H1 (cell line): ENCODE measurements around the gene MPP2. TPM values are rescaled to one million over a fixed set of nuclear protein-coding genes. Genes with fewer than 3 reads are reported as not detected.

Experiments
- CTCF ChIA-PET: fragments of 300-600 bp; sonication (Branson Sonifier 250); formaldehyde crosslinking; loops from one replicate; lab custom pipeline; 2021; ENCODE audit not compliant: partially characterized antibody; lab: Charles Lee
- POLR2A ChIA-PET: fragments of 300-600 bp; sonication (Branson Sonifier 250); formaldehyde crosslinking; loops from one replicate; lab custom pipeline; 2021; ENCODE audit warnings: inconsistent platforms; ENCODE audit not compliant: partially characterized antibody; lab: Charles Lee
- DNase-seq, 2 experiments: peaks; one replicate each; pipeline versions ENCODE4 v3.0.0 to v3.0.0-alpha.2; 2010 to 2022; ENCODE audit warnings: low spot score in 2 of 2, low read depth in 1 of 2, mixed read lengths in 1 of 2
- FAIRE-seq: peaks from 2 replicates; lab custom pipeline; 2011; peaks lifted over from hg19 to GRCh38; lab: Jason Lieb, UNC
- H2AFZ ChIP-seq: 2 replicates; pipeline ENCODE4 v1.8.1; 2012; ENCODE audit warnings: low read length, inconsistent platforms
- H2AK5ac ChIP-seq: 2 replicates; pipeline ENCODE4 v1.6.1; 2013; ENCODE audit warnings: low read depth, low read length
- H2BK120ac ChIP-seq: replicated peaks from 2 replicates; pipeline ENCODE3; 2013; ENCODE audit warnings: low read depth, low read length, inconsistent platforms
- H2BK12ac ChIP-seq: 2 replicates; pipeline ENCODE4 v1.6.1; 2013; ENCODE audit warnings: low read depth, low read length
- H2BK15ac ChIP-seq: 2 replicates; pipeline ENCODE4 v1.6.1; 2013; ENCODE audit warnings: low read length
- H2BK20ac ChIP-seq: 2 replicates; pipeline ENCODE4 v1.6.1; 2013; ENCODE audit warnings: low read length
- H2BK5ac ChIP-seq: 2 replicates; pipeline ENCODE4 v1.6.1; 2013; ENCODE audit warnings: low read depth, low read length
- H3K14ac ChIP-seq: 2 replicates; pipeline ENCODE4 v1.6.1; 2013; ENCODE audit warnings: inconsistent platforms; ENCODE audit not compliant: insufficient read length
- H3K18ac ChIP-seq: 2 replicates; pipeline ENCODE4 v1.6.1; 2013; ENCODE audit warnings: low read length; ENCODE audit errors: extremely low read depth
- H3K23ac ChIP-seq: 2 replicates; pipeline ENCODE4 v1.6.1; 2013; ENCODE audit warnings: inconsistent platforms; ENCODE audit not compliant: insufficient read length
- H3K23me2 ChIP-seq: 2 replicates; pipeline ENCODE4 v1.6.1; 2013; ENCODE audit warnings: low read depth, low read length
- H3K27ac ChIP-seq: 2 replicates; pipeline ENCODE4 v1.6.1; 2011; ENCODE audit warnings: low read depth, low read length, inconsistent platforms
- H3K27me3 ChIP-seq, 4 experiments: replicated peaks in 1 of 4; 1 replicate in 1 of 4; 2 replicates in 3 of 4; pipeline versions ENCODE4 v1.6.1 to v1.8.1; 2011 to 2013; ENCODE audit warnings: low read length in 3 of 4, mild to moderate bottlenecking in 3 of 4, inconsistent platforms in 2 of 4, mixed read lengths in 2 of 4, moderate library complexity in 1 of 4; ENCODE audit not compliant: control insufficient read depth in 3 of 4, insufficient read depth in 3 of 4; ENCODE audit errors: extremely low read depth in 1 of 4
- H3K36me3 ChIP-seq, 4 experiments: 2 replicates each; pipeline versions ENCODE4 v1.6.1 to v1.8.1; 2011 to 2013; ENCODE audit warnings: mild to moderate bottlenecking in 4 of 4, low read length in 3 of 4, moderate library complexity in 2 of 4, control low read depth in 1 of 4, inconsistent platforms in 1 of 4; ENCODE audit not compliant: insufficient read depth in 4 of 4, control insufficient read depth in 2 of 4
- H3K4ac ChIP-seq: replicated peaks from 2 replicates; pipeline ENCODE3; 2013; ENCODE audit warnings: low read length, low read depth, mixed read lengths, inconsistent platforms; ENCODE audit not compliant: insufficient read length
- H3K4me1 ChIP-seq, 4 experiments: replicated peaks in 1 of 4; 1 replicate in 1 of 4; 2 replicates in 3 of 4; pipeline versions ENCODE4 v1.6.1 to v1.8.1; 2011 to 2013; ENCODE audit warnings: low read length in 3 of 4, inconsistent platforms in 2 of 4, mixed read lengths in 1 of 4; ENCODE audit not compliant: insufficient read depth in 4 of 4, control insufficient read depth in 3 of 4
- H3K4me2 ChIP-seq, 2 experiments: 2 replicates each; pipeline versions ENCODE4 v1.6.1 to v1.8.1; 2011 to 2013; ENCODE audit warnings: low read depth in 2 of 2, low read length in 2 of 2, control low read depth in 1 of 2, inconsistent platforms in 1 of 2, mild to moderate bottlenecking in 1 of 2; ENCODE audit not compliant: insufficient read depth in 1 of 2
- H3K4me3 ChIP-seq, 4 experiments: fragments of 200-600, 300-600 bp in 1 of 4; sonication (generic), shearing (Covaris generic), sonication (Bioruptor Twin) in 1 of 4; 2 replicates each; pipeline versions ENCODE4 v1.5.1 to v1.8.1; 2011 to 2016; ENCODE audit warnings: low read length in 4 of 4, low read depth in 3 of 4, control low read depth in 2 of 4, inconsistent platforms in 2 of 4, mild to moderate bottlenecking in 2 of 4, mixed read lengths in 1 of 4, moderate library complexity in 1 of 4; ENCODE audit not compliant: insufficient read depth in 2 of 4; ENCODE audit errors: extremely low read depth in 1 of 4
- H3K56ac ChIP-seq: replicated peaks from 2 replicates; pipeline ENCODE3; 2013; ENCODE audit warnings: low read depth, mild to moderate bottlenecking, mixed read lengths, low read length, inconsistent platforms; ENCODE audit not compliant: insufficient read length
- H3K79me1 ChIP-seq: 2 replicates; pipeline ENCODE4 v1.6.1; 2013; ENCODE audit warnings: low read depth, low read length, control low read depth
- H3K79me2 ChIP-seq, 2 experiments: 2 replicates each; pipeline versions ENCODE4 v1.6.1 to v1.8.1; 2012 to 2013; ENCODE audit warnings: low read length in 2 of 2, mild to moderate bottlenecking in 2 of 2, inconsistent platforms in 1 of 2; ENCODE audit not compliant: insufficient read depth in 2 of 2, control insufficient read depth in 1 of 2
- H3K9ac ChIP-seq, 4 experiments: replicated peaks in 1 of 4; 1 replicate in 1 of 4; 2 replicates in 3 of 4; pipeline versions ENCODE4 v1.6.1 to v1.8.1; 2011 to 2013; ENCODE audit warnings: low read depth in 3 of 4, low read length in 3 of 4, control low read depth in 2 of 4, mild to moderate bottlenecking in 2 of 4, moderate library complexity in 2 of 4, inconsistent platforms in 1 of 4; ENCODE audit errors: extremely low read depth in 1 of 4
- H3K9me3 ChIP-seq, 2 experiments: 2 replicates each; pipeline versions ENCODE4 v1.6.1 to v1.8.1; 2012 to 2013; ENCODE audit warnings: mild to moderate bottlenecking in 2 of 2, moderate library complexity in 2 of 2, control low read depth in 1 of 2, inconsistent platforms in 1 of 2, low read depth in 1 of 2, low read length in 1 of 2, mixed read lengths in 1 of 2; ENCODE audit not compliant: insufficient read depth in 2 of 2
- H4K20me1 ChIP-seq, 2 experiments: replicated peaks in 1 of 2; 2 replicates each; pipeline versions ENCODE3 to v1.8.1; 2011 to 2013; ENCODE audit warnings: inconsistent platforms in 2 of 2, low read length in 2 of 2, mild to moderate bottlenecking in 1 of 2; ENCODE audit not compliant: insufficient read depth in 2 of 2, control insufficient read depth in 1 of 2
- H4K5ac ChIP-seq: 2 replicates; pipeline ENCODE4 v1.6.1; 2013; ENCODE audit warnings: low read length, low read depth, mixed read lengths, inconsistent platforms; ENCODE audit not compliant: insufficient read length
- H4K8ac ChIP-seq: 2 replicates; pipeline ENCODE4 v1.8.0; 2013; ENCODE audit warnings: mild to moderate bottlenecking, moderate library complexity, low read length, inconsistent platforms; ENCODE audit not compliant: insufficient read depth; ENCODE audit errors: extremely low read depth
- H4K91ac ChIP-seq: replicated peaks from 2 replicates; pipeline ENCODE3; 2013; ENCODE audit warnings: low read length, mixed read lengths, inconsistent platforms; ENCODE audit not compliant: insufficient read length
- BCL11A ChIP-seq, 2 experiments: IDR thresholded peaks; one replicate each; pipeline ENCODE4 v1.6.1; 2011; ENCODE audit warnings: low read depth in 2 of 2, low read length in 2 of 2, mild to moderate bottlenecking in 2 of 2
- FOSL1 ChIP-seq: IDR thresholded peaks from 2 replicates; pipeline ENCODE4 v1.6.1; 2011; ENCODE audit warnings: mild to moderate bottlenecking, low read depth, low read length, moderate library complexity; ENCODE audit not compliant: insufficient read depth
- JUND ChIP-seq: IDR thresholded peaks from 2 replicates; pipeline ENCODE4 v1.6.1; 2011; ENCODE audit warnings: mild to moderate bottlenecking, improper control_type of control experiment, low read length
- KDM5A ChIP-seq: fragments of 200-600 bp; IDR thresholded peaks from 2 replicates; pipeline ENCODE4 v1.7.1; 2012; ENCODE audit warnings: mild to moderate bottlenecking, low read length, inconsistent platforms, mixed read lengths
- PHF8 ChIP-seq: fragments of 200-600 bp; sonication (generic); conservative IDR thresholded peaks from 2 replicates; pipeline ENCODE4 v1.7.1; 2012; ENCODE audit warnings: low read depth, mild to moderate bottlenecking, inconsistent platforms, low read length, moderate library complexity
- RBBP5 ChIP-seq: IDR thresholded peaks from 2 replicates; pipeline ENCODE4 v1.7.1; 2012; ENCODE audit warnings: low read depth, mild to moderate bottlenecking, inconsistent platforms, low read length, moderate library complexity, borderline replicate concordance
- ZNF274 ChIP-seq: IDR thresholded peaks from 2 replicates; pipeline ENCODE4 v1.7.0; 2012; ENCODE audit warnings: low read length, borderline replicate concordance; ENCODE audit errors: extremely low read depth
- WGBS, 2 experiments: shearing (Covaris generic) in 1 of 2; methylation state at CpG; one replicate each; pipeline versions ENCODE4 v1.1.6 to v1.1.7; 2013 to 2015; ENCODE audit warnings: low lambda C conversion rate in 2 of 2, mixed read lengths in 2 of 2, inconsistent platforms in 1 of 2, low coverage in 1 of 2, missing lambda C conversion rate in 1 of 2; ENCODE audit not compliant: insufficient replicate concordance in 2 of 2, insufficient coverage in 1 of 2, insufficient read length in 1 of 2; ENCODE audit errors: extremely low coverage in 1 of 2, missing lambda C conversion rate in 1 of 2; 5-methylcytosine and 5-hydroxymethylcytosine counted together
- polyA plus RNA-seq, 7 experiments: library from polyadenylated mRNA; depleted of rRNA in 3 of 7; stranded (reverse) in 5 of 7; unstranded in 2 of 7; fragments of >200 nt in 5 of 7; fragments of 200-250 nt in 2 of 7; gene quantifications; 1 replicate in 5 of 7; 2 replicates in 1 of 7; 4 replicates in 1 of 7; pipeline versions ENCODE4 v1.2.1 to v1.2.3, GENCODE V29; 2011 to 2013; ENCODE audit warnings: missing spikeins in 2 of 7, mixed read lengths in 2 of 7
- total RNA-seq: library from RNA; stranded (reverse); fragmentation: NEBNext Ultra II Directional; extraction: Animal tissue kit (Norgen Biotek cat#: 25700); gene quantifications from 2 replicates; pipeline ENCODE4 v1.2.1, GENCODE V29; 2021
- TF ChIP-seq, protein P1 (sequence below): IDR thresholded peaks from 2 replicates; pipeline ENCODE4 v1.6.1; 2011; ENCODE audit warnings: low read length, improper control_type of control experiment

Gene MPP2
- total and polyA plus RNA-seq, 2 of the 8 experiments (the other 6 are each of a cell fraction or from before 2014, with no cell fraction given) = 30.9 to 34.1 TPM

DNA sequence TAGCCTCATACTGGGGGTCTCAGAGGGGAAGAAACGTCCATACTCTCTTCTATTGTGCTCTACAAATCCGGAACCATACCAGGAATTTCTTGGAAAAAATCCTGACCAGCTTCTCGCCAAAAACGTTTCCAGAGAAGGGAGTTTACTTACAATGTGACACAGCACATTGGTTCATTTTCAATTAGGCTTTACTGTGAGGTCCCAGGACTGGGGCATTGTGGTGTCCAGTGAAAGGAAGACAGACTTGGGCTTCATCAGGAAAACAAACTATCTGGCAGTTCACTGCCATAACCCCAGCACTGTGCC is 14.7 kb downstream of the MPP2 start:
- FAIRE-seq = no peak
- Histone ChIP-seq H2AFZ (no peak overlapping the region), H2BK12ac (peak overlapping the region; percentile 72; the same call in 1 of the 2 replicates), H3K27ac (no peak overlapping the region), H2AK5ac (no peak overlapping the region), H3K56ac (no peak overlapping the region), H3K79me2 (0 out of 4 replicates have a peak, but pooled peaks cover 0 to 2% of the 10 kb centered on the region in 2 experiments), H3K4me1 (peaks cover 9 to 17% (median 14%) of the 10 kb centered on the region in 4 experiments), H3K18ac (no peak overlapping the region), H3K4ac (no peak overlapping the region), H2BK15ac (no peak overlapping the region), H3K23ac (no peak overlapping the region), H4K91ac (peak overlapping the region; percentile 15), H3K4me2 (peak overlapping the region; percentile 45 to 49), H4K20me1 (peaks cover 0 to 5% of the 10 kb centered on the region in 2 experiments), H4K5ac (no peak overlapping the region), H2BK20ac (no peak overlapping the region), H3K23me2 (no peaks in the 10 kb centered on the region), H4K8ac (no peak overlapping the region), H2BK5ac (peak overlapping the region; percentile 53; the same call in 1 of the 2 replicates), H3K9ac (no peak overlapping the region), H3K79me1 (0 out of 2 replicates have a peak, but pooled peaks cover 3% of the 10 kb centered on the region), H2BK120ac (no peak overlapping the region), H3K9me3 (no peaks in the 10 kb centered on the region), H3K27me3 (no peaks in the 10 kb centered on the region), H3K4me3 (peak overlapping the region in 1 of 4 experiments; percentile 8; a peak in 1 of 8 replicates), H3K36me3 (no peaks in the 10 kb centered on the region; a peak in 1 of 8 replicates), H3K14ac (no peak overlapping the region)
- WGBS, 2 experiments = 22% methylated on average over 4 of the region's 4 CpGs; no CpG with 5 or more reads in 1 of the 2 experiments
- ChIA-PET POLR2A (interaction anchor here (0.7 kb wide), 1 partner anchor 110 kb away, joined by 3 read pairs; no protein-coding TSS in a partner anchor), CTCF (interaction anchor here (0.7 to 25.8 kb wide), 9 partner anchors 14 to 105 kb away, joined by 3 to 403 read pairs (median 5); no protein-coding TSS in a partner anchor)
- TF ChIP-seq KDM5A (no peak), RBBP5 (no peak), PHF8 (no peak), JUND (no peak), BCL11A (IDR thresholded peaks at IDR 0.05; ENCODE audit: low read depth in 2 of 2, low read length in 2 of 2) (no peak), FOSL1 (no peak), ZNF274 (no peak)
- TF ChIP-seq, protein P1, sequence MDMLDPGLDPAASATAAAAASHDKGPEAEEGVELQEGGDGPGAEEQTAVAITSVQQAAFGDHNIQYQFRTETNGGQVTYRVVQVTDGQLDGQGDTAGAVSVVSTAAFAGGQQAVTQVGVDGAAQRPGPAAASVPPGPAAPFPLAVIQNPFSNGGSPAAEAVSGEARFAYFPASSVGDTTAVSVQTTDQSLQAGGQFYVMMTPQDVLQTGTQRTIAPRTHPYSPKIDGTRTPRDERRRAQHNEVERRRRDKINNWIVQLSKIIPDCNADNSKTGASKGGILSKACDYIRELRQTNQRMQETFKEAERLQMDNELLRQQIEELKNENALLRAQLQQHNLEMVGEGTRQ = no peak
- DNase-seq = no peak
